GM18508 (cell line): Measurements from ENCODE around the gene OVCA2.

Source experiments
- ATAC-seq: cut with Tn5 transposase; IDR thresholded peaks from one replicate; pipeline ENCODE4 v1.9.1; 2021; ENCODE audit warnings: moderate number of reproducible peaks; ENCODE audit not compliant: insufficient read depth, unreplicated experiment

The OVCA2 gene

GRCh38 chr17:2051061-2051932 lies 9.5 kb downstream of the OVCA2 start:
- ATAC-seq, result no peak

DNA sequence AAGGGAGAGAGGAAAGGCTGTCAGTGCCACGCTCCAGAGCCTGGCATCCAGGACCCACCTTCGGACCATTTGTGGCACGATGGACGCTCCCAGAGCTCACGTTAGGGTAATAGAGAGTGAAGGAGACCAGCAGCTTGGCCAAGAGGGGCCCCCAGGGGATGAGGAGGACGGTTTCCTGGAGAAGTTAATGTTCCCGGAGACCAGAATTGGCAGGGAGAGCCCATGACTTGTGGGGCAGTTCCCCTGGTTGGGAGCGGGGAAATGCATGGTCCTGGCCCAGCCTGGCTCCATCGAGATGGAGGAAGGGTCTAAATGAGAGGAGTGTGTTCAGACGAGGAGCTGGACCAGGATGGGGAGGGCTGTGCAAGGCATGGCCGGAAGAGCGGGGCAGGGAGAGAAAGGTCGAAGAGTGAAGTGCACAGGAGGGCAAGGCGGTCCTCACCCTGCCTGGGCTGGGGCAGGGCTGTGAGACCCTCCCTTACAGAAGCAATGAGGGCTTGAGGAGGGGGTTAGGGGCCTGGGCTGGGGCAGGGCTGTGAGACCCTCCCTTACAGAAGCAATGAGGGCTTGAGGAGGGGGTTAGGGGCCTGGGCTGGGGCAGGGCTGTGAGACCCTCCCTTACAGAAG lies 10.2 kb downstream of the OVCA2 start:
- ATAC-seq, result no peak

GRCh38 chr17:2053380-2054261 lies 11.8 kb downstream of the OVCA2 start:
- ATAC-seq, result no peak

- no peak for ATAC-seq
Measured at GRCh38 chr17:2054262-2054511, 12.4 kb downstream of the OVCA2 start.

DNA sequence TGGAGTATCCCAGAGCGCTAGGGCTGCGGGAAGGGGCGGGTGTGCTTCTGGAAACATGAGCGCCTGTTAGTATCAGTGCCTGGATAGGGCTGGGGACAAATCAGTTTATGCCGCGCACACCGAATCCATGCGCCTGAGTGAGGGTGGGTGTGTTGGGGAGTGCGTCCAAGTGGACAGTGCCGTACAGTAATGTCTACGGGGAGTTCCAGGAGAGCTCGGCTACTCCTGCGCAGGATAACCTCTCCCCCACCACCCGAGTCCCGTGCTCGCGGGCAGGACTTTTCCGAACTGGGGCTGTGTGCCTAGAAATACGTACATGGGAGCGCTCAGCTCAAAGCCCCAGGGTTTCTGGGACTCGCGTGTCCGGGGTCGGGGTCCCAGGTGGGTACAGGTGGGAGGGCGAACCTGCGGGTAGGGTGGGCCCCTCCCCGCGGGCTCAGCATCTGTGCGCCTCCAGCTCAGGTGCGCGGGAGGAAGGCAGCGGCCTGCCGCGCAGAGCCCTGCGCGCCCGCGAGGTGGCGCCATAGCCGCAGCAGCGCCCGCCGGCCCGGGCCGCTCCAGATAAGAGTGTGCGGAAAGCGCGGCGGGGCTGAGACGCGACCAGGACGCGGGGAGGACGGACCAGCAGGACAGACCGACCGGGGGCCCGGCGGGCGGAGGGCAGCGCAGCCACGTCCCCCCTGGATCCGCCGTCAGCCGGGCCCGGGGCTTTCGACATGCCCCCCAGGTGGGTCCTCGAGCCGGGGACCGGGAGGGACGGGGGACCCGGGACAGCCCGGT lies 12.9 kb downstream of the OVCA2 start, which contains the start of gene HIC1:
Gene HIC1, plus strand, starts transcription at position 592 of the 780 bp plus-strand sequence. CDS start 1,588 bp downstream, outside the sequence.
- no peak for ATAC-seq

- ATAC-seq, result no peak
Measured at GRCh38 chr17:2055292-2056205, 13.7 kb downstream of the OVCA2 start.

GRCh38 chr17:2056206-2057174 lies 14.7 kb downstream of the OVCA2 start:
- no peak for ATAC-seq

DNA sequence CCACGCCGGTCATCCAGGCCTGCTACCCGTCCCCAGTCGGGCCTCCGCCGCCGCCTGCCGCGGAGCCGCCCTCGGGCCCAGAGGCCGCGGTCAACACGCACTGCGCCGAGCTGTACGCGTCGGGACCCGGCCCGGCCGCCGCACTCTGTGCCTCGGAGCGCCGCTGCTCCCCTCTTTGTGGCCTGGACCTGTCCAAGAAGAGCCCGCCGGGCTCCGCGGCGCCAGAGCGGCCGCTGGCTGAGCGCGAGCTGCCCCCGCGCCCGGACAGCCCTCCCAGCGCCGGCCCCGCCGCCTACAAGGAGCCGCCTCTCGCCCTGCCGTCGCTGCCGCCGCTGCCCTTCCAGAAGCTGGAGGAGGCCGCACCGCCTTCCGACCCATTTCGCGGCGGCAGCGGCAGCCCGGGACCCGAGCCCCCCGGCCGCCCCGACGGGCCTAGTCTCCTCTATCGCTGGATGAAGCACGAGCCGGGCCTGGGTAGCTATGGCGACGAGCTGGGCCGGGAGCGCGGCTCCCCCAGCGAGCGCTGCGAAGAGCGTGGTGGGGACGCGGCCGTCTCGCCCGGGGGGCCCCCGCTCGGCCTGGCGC lies 15.4 kb downstream of the OVCA2 start:
- ATAC-seq, result no peak

GRCh38 chr17:2057760-2058585 lies 16.2 kb downstream of the OVCA2 start:
- no peak for ATAC-seq

DNA sequence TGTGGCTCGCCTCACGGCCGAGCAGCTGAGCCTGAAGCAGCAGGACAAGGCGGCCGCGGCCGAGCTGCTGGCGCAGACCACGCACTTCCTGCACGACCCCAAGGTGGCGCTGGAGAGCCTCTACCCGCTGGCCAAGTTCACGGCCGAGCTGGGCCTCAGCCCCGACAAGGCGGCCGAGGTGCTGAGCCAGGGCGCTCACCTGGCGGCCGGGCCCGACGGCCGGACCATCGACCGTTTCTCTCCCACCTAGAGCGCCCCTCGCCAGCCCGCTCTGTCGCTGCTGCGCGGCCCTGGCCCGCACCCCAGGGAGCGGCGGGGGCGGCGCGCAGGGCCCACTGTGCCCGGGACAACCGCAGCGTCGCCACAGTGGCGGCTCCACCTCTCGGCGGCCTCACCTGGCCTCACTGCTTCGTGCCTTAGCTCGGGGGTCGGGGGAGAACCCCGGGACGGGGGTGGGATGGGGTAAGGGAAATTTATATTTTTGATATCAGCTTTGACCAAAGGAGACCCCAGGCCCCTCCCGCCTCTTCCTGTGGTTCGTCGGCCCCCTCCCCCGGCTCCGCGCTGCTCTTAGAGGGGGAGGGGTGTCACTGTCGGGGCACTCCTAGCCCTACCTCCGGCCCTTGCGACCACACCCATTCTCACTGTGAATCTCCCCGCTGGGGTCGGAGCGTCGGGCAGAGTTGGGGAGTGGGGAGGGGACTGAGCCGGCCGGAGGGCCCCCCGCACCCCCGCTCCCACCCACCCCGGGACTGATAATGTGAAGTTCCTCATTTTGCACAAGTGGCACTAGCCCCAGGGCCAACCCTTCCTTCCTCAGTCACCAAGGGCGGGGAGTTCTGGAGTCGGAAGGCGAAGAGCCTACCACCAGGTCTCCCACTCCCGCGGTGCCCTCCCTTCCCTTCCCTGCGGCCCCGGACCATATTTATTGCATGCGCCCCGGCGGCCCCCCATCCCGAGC lies 17.0 kb downstream of the OVCA2 start:
- ATAC-seq, result no peak

DNA sequence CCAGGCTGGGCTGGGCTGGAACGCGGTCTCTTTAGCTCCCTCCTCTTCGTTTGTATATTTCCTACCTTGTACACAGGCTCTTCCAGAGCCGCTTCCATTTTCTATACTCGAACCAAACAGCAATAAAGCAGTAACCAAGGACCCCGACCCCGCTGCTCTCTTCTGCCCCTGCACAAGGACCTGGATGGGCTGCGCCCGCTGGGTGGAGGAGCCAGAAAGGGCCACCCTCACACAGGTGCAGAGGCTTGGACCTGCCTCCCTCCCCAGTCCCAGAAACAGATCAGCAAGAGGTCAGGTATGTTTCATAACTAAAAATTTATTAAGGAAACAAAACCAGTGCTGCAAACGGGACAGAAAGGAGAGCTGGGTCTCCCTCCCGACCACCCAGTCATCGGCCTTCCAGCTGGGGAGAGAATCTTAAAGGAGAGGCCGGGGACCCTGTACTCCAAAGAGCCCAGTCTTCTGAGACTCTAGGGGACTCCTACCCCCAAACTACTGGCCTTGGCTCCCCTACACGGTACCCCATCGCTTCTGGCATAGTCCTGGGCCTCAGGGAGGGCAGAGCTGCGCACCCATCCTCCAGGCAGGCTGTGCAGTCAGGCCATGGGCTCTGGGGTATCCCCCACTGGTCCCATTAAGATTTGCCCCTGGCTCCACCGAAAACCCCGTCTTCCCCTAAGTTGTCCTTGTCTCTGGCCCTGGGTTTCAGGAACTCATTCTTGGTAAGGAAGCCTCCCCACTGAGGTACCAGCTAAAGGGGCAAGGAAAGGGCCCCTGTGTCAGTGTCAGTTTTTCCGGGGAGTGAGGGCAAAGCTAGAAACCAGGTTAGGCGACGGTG lies 17.9 kb downstream of the OVCA2 start:
- ATAC-seq, result no peak

- ATAC-seq, result no peak
Measured at GRCh38 chr17:2060385-2060658, 18.5 kb downstream of the OVCA2 start.

DNA sequence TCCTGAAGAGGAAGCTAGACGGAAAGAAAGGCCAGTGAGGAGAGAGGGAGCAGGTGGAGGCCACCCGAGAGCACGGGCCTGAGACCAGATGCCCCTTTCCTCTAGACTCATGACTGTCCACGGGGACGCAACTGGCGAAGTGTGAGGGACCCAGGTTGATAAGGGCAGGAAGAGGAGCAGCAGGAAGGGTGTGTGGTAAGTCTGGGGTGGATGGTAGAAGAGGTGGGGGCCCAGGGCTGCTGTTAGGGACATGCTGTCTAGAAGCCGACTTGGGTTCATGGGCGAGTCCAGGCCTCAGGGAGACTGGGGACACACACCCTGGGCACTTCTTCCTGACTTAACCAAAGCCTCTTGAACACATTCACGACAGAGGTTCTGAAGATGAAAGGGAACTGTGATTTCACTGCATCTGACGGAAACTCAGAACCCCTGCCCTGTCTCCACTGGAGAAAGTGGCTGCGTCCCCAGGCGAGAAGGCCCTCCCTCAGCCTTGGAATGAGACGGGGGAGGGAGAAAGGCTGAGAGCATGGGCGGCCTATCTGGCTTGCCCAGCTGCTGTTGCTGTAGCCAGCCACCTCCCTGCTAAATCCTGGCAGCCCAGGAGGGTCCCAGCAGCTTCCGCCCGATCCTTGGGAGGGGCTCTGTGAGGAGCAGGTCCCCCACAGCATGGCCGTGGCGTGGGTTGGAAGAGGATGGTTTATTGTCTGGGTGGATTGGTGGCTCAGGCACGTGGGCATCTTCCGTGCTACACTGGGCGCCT lies 19.0 kb downstream of the OVCA2 start:
- no peak for ATAC-seq

DNA sequence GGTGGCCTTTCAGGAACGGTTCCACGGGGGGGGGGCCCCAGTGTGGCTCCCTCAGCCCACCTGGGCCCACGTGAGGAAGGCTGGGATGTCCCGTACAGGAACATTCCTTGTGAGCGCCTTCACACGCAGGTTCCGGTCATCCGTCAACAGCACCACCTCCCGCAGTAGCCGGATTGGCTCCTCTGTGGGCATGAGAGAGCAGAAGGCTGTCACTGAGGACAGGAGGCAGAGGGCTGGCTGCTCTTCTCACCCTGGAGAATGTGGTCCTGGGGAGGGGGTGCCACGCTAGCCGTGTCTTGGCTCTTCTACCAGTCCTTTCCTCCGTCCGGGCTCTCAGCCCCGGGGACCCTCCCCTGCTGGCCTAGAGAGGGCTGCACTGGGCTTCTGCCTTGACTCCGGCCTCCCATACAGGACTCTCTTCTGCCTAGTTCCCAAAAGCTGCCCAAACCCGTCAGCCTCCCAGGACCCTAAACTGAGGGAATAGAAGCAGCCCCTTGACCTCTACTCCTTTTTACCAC lies 19.7 kb downstream of the OVCA2 start:
- no peak for ATAC-seq
